Measurements from ENCODE around the gene PROCR. TPM values are rescaled to one million over a fixed set of nuclear protein-coding genes. Genes with fewer than 3 reads are reported as not detected.

Gene PROCR
- total RNA-seq, 1 experiment from 2014 or later: 52.0 TPM

DNA sequence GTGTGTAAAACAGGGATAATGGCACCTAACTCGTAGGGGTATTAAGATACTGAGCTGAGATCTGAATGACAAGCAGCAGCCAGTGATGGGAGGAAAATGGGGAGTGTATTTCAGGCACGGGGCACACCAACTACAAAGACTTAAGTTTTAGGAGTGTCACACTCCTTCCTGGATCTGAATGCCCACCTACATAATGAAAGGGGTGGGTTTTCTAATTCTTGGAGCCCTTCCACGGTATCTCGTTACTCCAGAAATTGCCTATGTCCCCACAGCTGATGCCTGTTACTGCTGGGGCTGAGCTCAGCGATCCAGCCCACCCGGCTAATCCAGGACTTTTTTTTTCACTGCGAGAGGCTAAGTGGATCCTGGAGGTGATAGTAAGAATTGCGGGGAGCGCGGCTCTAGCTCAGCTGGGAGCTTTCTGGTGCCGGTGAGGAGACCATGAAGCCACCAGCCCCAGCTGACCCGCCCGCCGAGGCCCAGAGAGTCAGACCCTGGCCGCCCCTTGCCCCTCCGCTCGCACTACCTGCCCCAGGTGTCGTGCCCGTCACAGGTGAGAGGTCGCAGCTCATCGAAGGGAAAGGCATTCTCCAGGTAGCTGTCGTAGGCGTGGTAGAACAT is 25.5 kb upstream of the PROCR start:
- peak overlapping the region; percentile 62 for H2AFZ ChIP-seq (ENCODE audit: low read depth, low read length, poor library complexity, severe bottlenecking)
- no peak for DNase-seq (ENCODE audit: low read depth, low spot score)
- no peaks in the 10 kb centered on the region for H4K20me1 ChIP-seq (ENCODE audit: insufficient read depth)
- ATAC-seq: peak; percentile 43
- TSS peak; percentile 50 for BruUV-seq (replicated peaks)
- CTCF ChIA-PET: interaction anchor here (0.9 to 3.5 kb wide), 9 partner anchors 20 to 272 kb away, joined by 3 to 29 read pairs (median 4); partner anchors contain the start of gene TRPC4AP
- intact Hi-C loops (cut with micrococcal nuclease): loop anchor here (5.0 kb wide), 1 partner anchor 54 kb away; the partner anchor contains the start of gene TRPC4AP
- no peaks in the 10 kb centered on the region for H3K9me3 ChIP-seq (ENCODE audit: control insufficient read depth in 1 of 2, insufficient read depth in 1 of 2, low read depth in 1 of 2, low read length in 2 of 2)
- H3K27me3 ChIP-seq (ENCODE audit: insufficient read depth, low read length): no peaks in the 10 kb centered on the region
- peak overlapping the region; percentile 77 to 98 for H3K4me3 ChIP-seq (replicated peaks in 1 of 2; ENCODE audit: low read depth in 1 of 2, low read length in 2 of 2)
- RAD21 ChIA-PET (ENCODE audit: low non-redundant PET in 1 of 2, low total read pairs in 2 of 2, uncharacterized antibody in 2 of 2, unreplicated experiment in 2 of 2): interaction anchor here in 1 of 2 experiments (1.0 kb wide), 1 partner anchor 50 kb away, joined by 3 read pairs; no protein-coding TSS in a partner anchor
- TF ChIP-seq REST (IDR thresholded peaks at IDR 0.05; ENCODE audit: low read depth) (no peak), ELF1 (IDR thresholded peaks at IDR 0.05; ENCODE audit: borderline replicate concordance, low read depth) (no peak), TCF7L2 (IDR thresholded peaks at IDR 0.05; ENCODE audit: borderline replicate concordance, extremely low read depth, insufficient read depth, insufficient read length) (no peak), JUND (IDR thresholded peaks at IDR 0.05) (no peak), POLR2A (IDR thresholded peaks at IDR 0.05; ENCODE audit: borderline replicate concordance, extremely low read depth, insufficient read depth, insufficient read length) (no peak), RAD21 (IDR thresholded peaks at IDR 0.05; ENCODE audit: low read depth) (no peak)
- TF ChIP-seq, protein P1, sequence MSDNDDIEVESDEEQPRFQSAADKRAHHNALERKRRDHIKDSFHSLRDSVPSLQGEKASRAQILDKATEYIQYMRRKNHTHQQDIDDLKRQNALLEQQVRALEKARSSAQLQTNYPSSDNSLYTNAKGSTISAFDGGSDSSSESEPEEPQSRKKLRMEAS (IDR thresholded peaks at IDR 0.05): no peak
- peaks cover 6% of the 10 kb centered on the region; the same call in 1 of the 2 replicates for H3K79me2 ChIP-seq (ENCODE audit: insufficient read depth, low read length)
- POLR2A ChIA-PET: interaction anchor here (0.6 to 1.5 kb wide), 6 partner anchors 20 to 271 kb away, joined by 3 to 4 read pairs (median 3); partner anchors contain the start of genes ACSS2 and TRPC4AP
- H3K4me2 ChIP-seq (ENCODE audit: low read length): peak overlapping the region; percentile 95
- H3K9me2 ChIP-seq (ENCODE audit: insufficient read depth): no peaks in the 10 kb centered on the region
- H3K36me3 ChIP-seq (ENCODE audit: control insufficient read depth in 1 of 2, insufficient read depth in 2 of 2, low read length in 2 of 2): peaks cover 4 to 12% of the 10 kb centered on the region in 2 experiments; a peak in 1 of 4 replicates
- H3K9ac ChIP-seq (ENCODE audit: low read length): peak overlapping the region; percentile 78
- H3K4me1 ChIP-seq (ENCODE audit: control insufficient read depth in 1 of 2, insufficient read depth in 2 of 2, low read length in 2 of 2): peaks cover 3 to 12% of the 10 kb centered on the region in 2 experiments; a peak in 2 of 4 replicates
- peak overlapping the region; percentile 78 for H3K27ac ChIP-seq (ENCODE audit: low read depth, low read length)
